ENCODE results near the gene ACTN1. TPM values are rescaled to one million over a fixed set of nuclear protein-coding genes. Genes with fewer than 3 reads are reported as not detected.
A peak's percentile ranks its signal among the peaks of the same experiment; 100 is the strongest.

ACTN1 gene
- total RNA-seq, 2 experiments from 2014 or later: 79.7 to 80.6 TPM

DNA sequence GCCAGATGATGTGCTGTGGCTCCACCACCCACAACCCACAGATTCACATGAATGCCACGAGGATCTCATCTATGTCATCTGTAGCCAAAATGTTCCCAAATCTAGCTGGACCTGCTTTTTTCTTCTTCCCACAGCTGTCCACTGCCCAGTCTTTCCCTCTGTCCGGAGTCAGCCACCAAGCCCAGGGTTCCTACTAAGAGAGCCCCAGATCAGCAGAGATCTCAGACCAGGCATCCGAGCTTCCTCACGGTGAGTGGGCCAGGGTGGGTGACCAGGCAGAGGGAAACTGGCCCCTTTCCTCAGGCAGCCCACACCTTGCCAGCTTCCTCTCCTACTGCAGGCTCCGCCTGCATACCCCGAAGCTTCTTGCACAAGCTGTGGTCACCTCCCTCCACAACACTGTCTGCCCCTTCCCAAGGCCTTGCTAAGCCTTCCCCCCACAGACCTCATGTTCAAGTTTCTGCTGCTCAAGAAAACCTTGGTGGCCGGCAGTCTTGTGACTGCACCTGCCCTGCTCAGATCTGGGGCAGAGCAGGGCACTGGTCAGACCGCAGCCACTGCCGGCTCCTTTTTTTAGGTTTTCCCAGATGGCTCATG lies 81.4 kb downstream of the ACTN1 start:
- Mint-ChIP-seq H3K27me3 (ENCODE audit: low read depth) (no peaks in the 10 kb centered on the region), H3K27ac (no peak overlapping the region), H3K4me3 (no peak overlapping the region), H3K4me1 (ENCODE audit: low read depth) (peaks cover 12% of the 10 kb centered on the region), H3K36me3 (ENCODE audit: low read depth) (peaks cover 7% of the 10 kb centered on the region), H3K9me3 (no peaks in the 10 kb centered on the region)
- intact Hi-C loops (cut with micrococcal nuclease): no loop called here
- CTCF ChIA-PET: interaction anchor here (1.0 to 1.1 kb wide), 2 partner anchors 14 to 53 kb away, joined by 3 to 6 read pairs; no protein-coding TSS in a partner anchor
- no peak for DNase-seq

- Mint-ChIP-seq H3K27ac (no peak overlapping the region), H3K9me3 (no peaks in the 10 kb centered on the region), H3K4me3 (no peak overlapping the region), H3K27me3 (ENCODE audit: low read depth) (no peaks in the 10 kb centered on the region), H3K4me1 (ENCODE audit: low read depth) (peaks cover 12% of the 10 kb centered on the region), H3K36me3 (ENCODE audit: low read depth) (peaks cover 7% of the 10 kb centered on the region)
- CTCF ChIA-PET: interaction anchor here (0.9 to 1.4 kb wide), 3 partner anchors 13 to 178 kb away, joined by 3 to 4 read pairs (median 3); no protein-coding TSS in a partner anchor
- no peak for DNase-seq
- intact Hi-C loops (cut with micrococcal nuclease): no loop called here
Observed at GRCh38 chr14:68896132-68896531, 83.0 kb downstream of the ACTN1 start.

- peaks cover 11% of the 10 kb centered on the region for H3K36me3 Mint-ChIP-seq (ENCODE audit: low read depth)
- H3K27ac Mint-ChIP-seq: no peak overlapping the region
- peaks cover 12% of the 10 kb centered on the region for H3K4me1 Mint-ChIP-seq (ENCODE audit: low read depth)
- intact Hi-C loops (cut with micrococcal nuclease): no loop called here
- H3K9me3 Mint-ChIP-seq: no peaks in the 10 kb centered on the region
- no peak overlapping the region for H3K4me3 Mint-ChIP-seq
- H3K27me3 Mint-ChIP-seq (ENCODE audit: low read depth): no peaks in the 10 kb centered on the region
- CTCF ChIA-PET: interaction anchor here (1.1 to 1.4 kb wide), 2 partner anchors 12 to 16 kb away, joined by 3 to 4 read pairs; no protein-coding TSS in a partner anchor
- DNase-seq: no peak
Observed at GRCh38 chr14:68894802-68895703, 84.0 kb downstream of the ACTN1 start.

DNA sequence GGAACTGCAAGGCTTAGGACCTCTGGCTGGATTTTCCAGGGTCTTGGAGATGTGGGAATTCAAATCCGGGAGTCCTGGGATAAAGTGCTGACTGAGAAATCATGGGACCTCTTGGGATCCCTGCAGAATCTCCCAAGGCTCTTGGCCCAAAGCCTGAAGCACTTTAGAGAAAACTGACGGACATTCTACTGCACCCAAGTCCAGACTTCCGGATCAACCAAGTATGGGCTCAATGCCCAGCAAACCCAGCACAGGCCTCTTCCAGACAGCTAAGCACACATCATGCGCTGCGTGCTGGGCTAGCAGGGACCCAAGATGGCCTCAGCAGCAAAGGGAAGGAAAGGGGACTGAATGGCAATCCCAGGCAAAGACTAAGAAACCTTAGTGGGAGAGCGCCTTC lies 85.0 kb downstream of the ACTN1 start:
- no peak overlapping the region for H3K4me3 Mint-ChIP-seq
- peaks cover 7% of the 10 kb centered on the region for H3K4me1 Mint-ChIP-seq (ENCODE audit: low read depth)
- no peaks in the 10 kb centered on the region for H3K9me3 Mint-ChIP-seq
- H3K27me3 Mint-ChIP-seq (ENCODE audit: low read depth): no peaks in the 10 kb centered on the region
- CTCF ChIA-PET: no interaction called here
- H3K36me3 Mint-ChIP-seq (ENCODE audit: low read depth): peaks cover 11% of the 10 kb centered on the region
- no peak overlapping the region for H3K27ac Mint-ChIP-seq
- DNase-seq: no peak
- intact Hi-C loops (cut with micrococcal nuclease): no loop called here

GRCh38 chr14:68893566-68893965 lies 85.5 kb downstream of the ACTN1 start:
- H3K4me1 Mint-ChIP-seq (ENCODE audit: low read depth): peaks cover 7% of the 10 kb centered on the region
- DNase-seq: no peak
- H3K27me3 Mint-ChIP-seq (ENCODE audit: low read depth): no peaks in the 10 kb centered on the region
- CTCF ChIA-PET: interaction anchor here (1.0 kb wide), 1 partner anchor 18 kb away, joined by 4 read pairs; no protein-coding TSS in a partner anchor
- peaks cover 11% of the 10 kb centered on the region for H3K36me3 Mint-ChIP-seq (ENCODE audit: low read depth)
- H3K27ac Mint-ChIP-seq: no peak overlapping the region
- intact Hi-C loops (cut with micrococcal nuclease): no loop called here
- H3K4me3 Mint-ChIP-seq: no peak overlapping the region
- H3K9me3 Mint-ChIP-seq: no peaks in the 10 kb centered on the region

DNA sequence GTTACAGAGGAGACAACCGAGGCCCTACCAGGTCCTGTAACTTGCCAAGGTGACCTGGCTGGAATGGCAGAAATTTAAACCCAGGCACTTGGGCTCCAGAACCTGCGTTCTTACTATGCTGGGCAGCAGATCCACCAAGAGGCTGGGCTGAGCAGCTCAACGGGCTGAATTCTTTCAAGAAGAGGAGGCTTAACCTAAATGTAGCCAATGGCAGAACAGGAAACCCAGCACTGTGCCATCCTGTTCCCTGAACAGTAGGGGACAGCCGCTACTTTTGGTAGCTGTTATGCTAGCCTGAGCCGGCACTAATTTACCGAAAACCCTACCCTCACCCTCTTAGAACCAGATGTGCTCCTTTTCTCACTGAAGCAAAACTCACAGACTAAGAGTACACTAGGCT lies 86.1 kb downstream of the ACTN1 start:
- Mint-ChIP-seq H3K4me1 (ENCODE audit: low read depth) (peaks cover 4% of the 10 kb centered on the region), H3K4me3 (no peak overlapping the region), H3K9me3 (no peaks in the 10 kb centered on the region), H3K27ac (no peak overlapping the region), H3K27me3 (ENCODE audit: low read depth) (no peaks in the 10 kb centered on the region), H3K36me3 (ENCODE audit: low read depth) (peaks cover 8% of the 10 kb centered on the region)
- DNase-seq: no peak
- CTCF ChIA-PET: interaction anchor here (1.0 kb wide), 1 partner anchor 18 kb away, joined by 4 read pairs; no protein-coding TSS in a partner anchor
- intact Hi-C loops (cut with micrococcal nuclease): no loop called here

- no peak overlapping the region for H3K4me3 Mint-ChIP-seq
- peaks cover 4% of the 10 kb centered on the region for H3K4me1 Mint-ChIP-seq (ENCODE audit: low read depth)
- H3K9me3 Mint-ChIP-seq: no peaks in the 10 kb centered on the region
- no peak overlapping the region for H3K27ac Mint-ChIP-seq
- H3K27me3 Mint-ChIP-seq (ENCODE audit: low read depth): no peaks in the 10 kb centered on the region
- CTCF ChIA-PET: interaction anchor here (1.6 kb wide), 1 partner anchor 29 kb away, joined by 6 read pairs; no protein-coding TSS in a partner anchor
- intact Hi-C loops (cut with micrococcal nuclease): no loop called here
- no peak for DNase-seq
- H3K36me3 Mint-ChIP-seq (ENCODE audit: low read depth): peaks cover 9% of the 10 kb centered on the region
Observed at GRCh38 chr14:68891851-68892660, 87.0 kb downstream of the ACTN1 start.

- DNase-seq: no peak
- no peaks in the 10 kb centered on the region for H3K27me3 Mint-ChIP-seq (ENCODE audit: low read depth)
- intact Hi-C loops (cut with micrococcal nuclease): no loop called here
- CTCF ChIA-PET: interaction anchor here (1.6 kb wide), 1 partner anchor 28 kb away, joined by 6 read pairs; no protein-coding TSS in a partner anchor
- no peaks in the 10 kb centered on the region for H3K9me3 Mint-ChIP-seq
- H3K36me3 Mint-ChIP-seq (ENCODE audit: low read depth): peaks cover 11% of the 10 kb centered on the region
- H3K27ac Mint-ChIP-seq: no peak overlapping the region
- no peak overlapping the region for H3K4me3 Mint-ChIP-seq
- H3K4me1 Mint-ChIP-seq (ENCODE audit: low read depth): peaks cover 4% of the 10 kb centered on the region
Observed at GRCh38 chr14:68890173-68890931, 88.8 kb downstream of the ACTN1 start.

GRCh38 chr14:68888883-68889282 lies 90.2 kb downstream of the ACTN1 start:
- no peak overlapping the region for H3K4me3 Mint-ChIP-seq
- H3K4me1 Mint-ChIP-seq (ENCODE audit: low read depth): no peaks in the 10 kb centered on the region
- H3K9me3 Mint-ChIP-seq: no peaks in the 10 kb centered on the region
- peaks cover 14% of the 10 kb centered on the region for H3K36me3 Mint-ChIP-seq (ENCODE audit: low read depth)
- no peaks in the 10 kb centered on the region for H3K27me3 Mint-ChIP-seq (ENCODE audit: low read depth)
- CTCF ChIA-PET: interaction anchor here (1.6 kb wide), 1 partner anchor 23 kb away, joined by 6 read pairs; no protein-coding TSS in a partner anchor
- intact Hi-C loops (cut with micrococcal nuclease): no loop called here
- DNase-seq: no peak
- H3K27ac Mint-ChIP-seq: no peak overlapping the region

DNA sequence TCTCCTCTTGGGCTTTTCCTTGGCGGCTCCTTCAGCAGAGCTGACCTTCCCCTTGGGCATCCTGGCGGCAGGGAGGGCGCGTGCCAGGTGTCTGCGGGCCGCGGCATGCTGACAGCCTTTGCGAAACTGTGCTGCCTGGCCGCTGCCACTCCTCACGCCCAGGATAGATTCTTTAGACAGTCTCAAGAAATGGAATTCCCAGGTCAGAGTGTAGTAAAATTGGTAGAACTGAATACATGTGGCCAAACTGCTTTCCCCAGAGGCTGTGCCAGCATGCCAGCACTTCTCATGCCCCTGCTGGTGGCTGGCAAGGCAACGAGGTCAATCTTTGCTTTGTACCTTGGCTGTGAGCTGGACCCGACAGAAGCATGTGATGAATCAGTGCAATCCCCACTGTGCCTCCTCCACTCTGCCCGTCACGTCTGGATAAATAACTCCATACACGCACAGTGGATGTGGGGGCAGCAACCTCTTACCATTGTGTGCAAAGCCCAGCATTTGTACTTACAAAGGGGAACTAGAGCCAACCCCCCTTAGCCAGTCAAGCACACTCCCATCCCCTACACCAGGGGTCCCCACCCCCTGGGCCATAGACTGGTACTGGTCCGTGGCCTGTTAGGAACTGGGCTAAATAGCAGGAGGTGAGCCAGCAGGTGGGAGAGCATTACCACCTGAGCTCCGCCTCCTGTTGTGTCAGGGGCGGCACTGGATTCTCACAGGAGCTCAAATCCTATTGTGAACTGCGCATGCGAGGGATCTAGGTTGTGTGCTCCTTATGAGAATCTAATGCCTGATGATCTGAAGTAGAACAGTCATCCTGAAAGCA lies 90.9 kb downstream of the ACTN1 start:
- Mint-ChIP-seq H3K36me3 (ENCODE audit: low read depth) (peaks cover 14% of the 10 kb centered on the region), H3K9me3 (no peaks in the 10 kb centered on the region), H3K4me1 (ENCODE audit: low read depth) (no peaks in the 10 kb centered on the region), H3K4me3 (no peak overlapping the region), H3K27ac (no peak overlapping the region), H3K27me3 (ENCODE audit: low read depth) (no peaks in the 10 kb centered on the region)
- CTCF ChIA-PET: interaction anchor here (1.6 kb wide), 1 partner anchor 23 kb away, joined by 6 read pairs; no protein-coding TSS in a partner anchor
- DNase-seq: no peak
- intact Hi-C loops (cut with micrococcal nuclease): no loop called here

- Mint-ChIP-seq H3K27me3 (ENCODE audit: low read depth) (no peaks in the 10 kb centered on the region), H3K9me3 (no peaks in the 10 kb centered on the region), H3K27ac (no peak overlapping the region), H3K4me1 (ENCODE audit: low read depth) (no peaks in the 10 kb centered on the region), H3K36me3 (ENCODE audit: low read depth) (peaks cover 22% of the 10 kb centered on the region), H3K4me3 (no peak overlapping the region)
- intact Hi-C loops (cut with micrococcal nuclease): no loop called here
- peak; percentile 1 for DNase-seq
- CTCF ChIA-PET: interaction anchor here (0.9 kb wide), 1 partner anchor 23 kb away, joined by 3 read pairs; no protein-coding TSS in a partner anchor
Observed at GRCh38 chr14:68886109-68886434, 93.0 kb downstream of the ACTN1 start.
